HUES6 (cell line): ENCODE results near the gene DNTTIP2.

Experiments used
- H3K27ac ChIP-seq: 2 replicates; pipeline ENCODE4 v1.7.0; 2013; ENCODE audit warnings: low read depth, mild to moderate bottlenecking, low read length, inconsistent platforms
- H3K27me3 ChIP-seq: 2 replicates; pipeline ENCODE4 v1.6.1; 2013; ENCODE audit warnings: low read length; ENCODE audit not compliant: control insufficient read depth, insufficient read depth
- H3K36me3 ChIP-seq: 2 replicates; pipeline ENCODE4 v1.6.1; 2013; ENCODE audit warnings: low read length; ENCODE audit not compliant: control insufficient read depth, insufficient read depth
- H3K4me1 ChIP-seq: 2 replicates; pipeline ENCODE4 v1.6.1; 2013; ENCODE audit warnings: low read length; ENCODE audit not compliant: control insufficient read depth, insufficient read depth
- H3K4me3 ChIP-seq: 2 replicates; pipeline ENCODE4 v1.5.1; 2013; ENCODE audit warnings: low read depth, low read length
- H3K9ac ChIP-seq: one replicate; pipeline ENCODE4 v1.6.1; 2013; ENCODE audit warnings: mild to moderate bottlenecking, low read length
- H3K9me3 ChIP-seq: 2 replicates; pipeline ENCODE4 v1.6.1; 2013; ENCODE audit warnings: low read depth, low read length; ENCODE audit not compliant: control insufficient read depth, insufficient read depth

The DNTTIP2 gene

DNA sequence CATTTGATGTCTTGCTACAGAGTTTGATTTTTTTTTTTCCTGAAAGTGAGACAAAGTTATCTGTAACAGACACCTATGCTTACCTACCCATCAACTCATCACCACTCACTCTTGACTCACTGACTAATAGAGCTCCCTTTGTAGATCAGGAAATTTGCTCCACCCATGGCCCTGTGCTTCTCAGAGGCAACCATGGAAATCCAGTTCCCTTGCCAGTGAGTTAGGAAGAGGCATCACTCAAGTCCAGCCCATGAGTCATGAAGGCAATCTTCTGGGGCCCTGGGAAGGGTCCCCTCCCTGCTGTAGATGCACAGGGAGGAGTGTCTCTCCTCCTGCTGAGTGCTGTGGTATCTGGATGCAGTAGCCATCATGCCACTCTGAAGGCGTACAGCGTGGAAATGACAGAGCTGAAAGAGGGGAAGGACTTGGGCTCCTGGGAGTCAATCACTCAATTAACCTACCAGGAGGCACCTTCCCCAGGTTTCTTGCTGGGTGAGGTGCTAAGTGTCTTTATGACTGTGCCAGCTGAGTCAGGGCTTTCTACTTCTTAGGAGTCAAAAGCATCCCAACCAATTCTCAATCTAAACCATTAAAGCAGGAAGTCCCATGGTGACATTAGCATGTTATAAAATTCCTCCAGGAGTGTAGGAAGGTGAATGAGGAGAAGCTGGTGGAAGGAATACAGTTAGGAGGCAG, 56.1 kb downstream of the DNTTIP2 start:
- Histone ChIP-seq H3K4me1 (peaks cover 53% of the 10 kb centered on the region), H3K9me3 (no peaks in the 10 kb centered on the region; the same call in 1 of the 2 replicates), H3K9ac (no peak overlapping the region), H3K36me3 (no peaks in the 10 kb centered on the region), H3K27ac (no peak overlapping the region), H3K4me3 (no peak overlapping the region), H3K27me3 (no peaks in the 10 kb centered on the region)

DNA sequence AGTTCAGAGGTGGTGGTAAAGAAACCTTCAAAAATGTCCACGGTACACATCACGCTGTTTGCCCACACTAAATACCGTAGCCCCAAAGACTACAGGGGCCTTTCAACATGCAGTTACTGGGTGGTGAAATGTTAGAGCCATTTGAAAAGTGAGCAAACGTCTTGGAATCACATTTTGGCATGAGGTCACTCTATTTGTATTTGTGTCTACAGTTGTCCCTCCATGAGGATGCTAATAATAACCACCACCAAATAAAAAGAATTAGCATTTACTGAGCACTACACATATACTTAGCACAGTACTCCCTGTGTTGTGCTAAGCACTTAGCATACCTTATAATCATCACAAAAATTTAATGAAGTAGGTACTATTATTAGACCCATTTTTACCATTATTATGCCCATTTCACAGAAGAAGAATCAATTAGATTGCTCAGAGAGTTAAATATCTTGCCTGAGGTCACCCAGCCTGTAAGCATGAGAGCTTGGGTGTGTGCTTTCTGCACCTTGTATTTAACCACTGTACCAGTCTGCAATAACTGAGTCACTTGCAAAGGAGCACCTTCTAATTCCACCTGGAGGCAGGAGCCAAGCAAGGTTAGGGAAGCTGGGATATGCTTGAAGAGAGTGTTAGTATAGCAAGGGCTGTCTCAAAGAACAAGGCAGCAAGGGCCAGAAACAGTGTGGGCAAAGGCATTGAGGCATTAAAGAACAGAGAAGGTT, 57.4 kb downstream of the DNTTIP2 start:
- Histone ChIP-seq H3K36me3 (no peaks in the 10 kb centered on the region), H3K9ac (peak overlapping the region; percentile 70), H3K27ac (peak overlapping the region; percentile 92; the same call in 1 of the 2 replicates), H3K4me3 (no peak overlapping the region; the same call in 1 of the 2 replicates), H3K9me3 (no peaks in the 10 kb centered on the region), H3K4me1 (peaks cover 57% of the 10 kb centered on the region), H3K27me3 (no peaks in the 10 kb centered on the region)

GRCh38 chr1:93820554-93821422, 58.2 kb downstream of the DNTTIP2 start:
- H3K36me3 ChIP-seq: no peaks in the 10 kb centered on the region
- H3K4me3 ChIP-seq: peak overlapping the region; percentile 43; the same call in 1 of the 2 replicates
- H3K9me3 ChIP-seq: no peaks in the 10 kb centered on the region
- peaks cover 60% of the 10 kb centered on the region for H3K4me1 ChIP-seq
- peak overlapping the region; percentile 92; the same call in 1 of the 2 replicates for H3K27ac ChIP-seq
- H3K27me3 ChIP-seq: no peaks in the 10 kb centered on the region
- peak overlapping the region; percentile 70 for H3K9ac ChIP-seq

DNA sequence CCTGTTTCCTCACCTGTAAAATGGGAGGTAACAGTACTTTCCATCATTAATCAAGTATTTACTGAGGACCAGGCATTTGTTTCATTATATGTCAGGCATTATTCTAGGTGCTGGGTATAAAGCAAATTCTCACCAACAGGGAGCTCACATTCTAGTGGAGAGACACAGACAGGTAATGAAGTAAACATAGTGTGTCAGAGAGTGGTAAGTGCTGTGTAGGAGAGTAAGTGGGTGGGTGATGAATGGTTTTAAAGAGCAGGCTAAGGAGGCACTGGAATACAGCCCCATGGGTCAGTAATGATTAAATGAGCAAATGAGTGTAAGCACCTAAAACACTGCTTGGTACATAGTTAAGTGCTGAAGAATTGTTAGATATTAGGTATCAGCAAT, 60.4 kb downstream of the DNTTIP2 start:
- Histone ChIP-seq H3K9me3 (no peaks in the 10 kb centered on the region), H3K4me3 (no peak overlapping the region), H3K27ac (no peak overlapping the region), H3K9ac (no peak overlapping the region), H3K36me3 (no peaks in the 10 kb centered on the region), H3K4me1 (peaks cover 80% of the 10 kb centered on the region), H3K27me3 (no peaks in the 10 kb centered on the region)

DNA sequence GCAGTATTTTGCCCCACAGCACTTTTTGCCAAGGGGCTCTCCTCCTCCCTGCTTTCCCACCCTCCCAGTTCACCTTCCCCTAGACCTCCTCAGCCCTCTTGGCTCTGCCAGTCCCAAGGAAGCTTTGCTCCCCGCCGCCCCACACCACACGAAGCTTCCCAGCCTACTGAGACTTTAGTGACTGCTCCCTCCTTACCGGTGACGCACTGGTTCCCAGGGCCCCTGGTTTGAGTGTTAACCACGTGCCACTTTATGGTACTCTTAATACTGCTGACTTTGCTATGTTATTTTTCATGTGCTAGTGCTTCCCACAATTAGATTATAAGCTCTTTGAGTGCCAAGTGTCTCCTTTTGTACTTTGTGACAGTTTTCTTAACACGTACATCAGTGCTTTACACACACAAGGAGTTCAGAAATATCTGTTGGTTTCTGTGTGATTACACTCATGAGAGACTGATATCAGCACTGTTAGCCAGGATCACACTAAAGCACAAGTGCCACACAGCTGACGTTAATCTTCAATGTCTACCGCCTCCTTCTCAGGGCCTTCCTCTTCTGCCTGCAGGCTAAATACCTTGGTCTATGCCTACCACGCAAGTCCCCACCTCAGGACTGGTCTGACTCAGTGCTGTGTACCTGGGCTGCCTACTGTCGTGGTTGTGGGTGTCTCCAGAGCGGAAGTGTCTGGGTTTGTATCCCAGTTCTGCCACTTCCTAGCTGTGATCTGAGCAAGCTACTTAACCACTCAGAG, 61.0 kb downstream of the DNTTIP2 start:
- Histone ChIP-seq H3K27me3 (no peaks in the 10 kb centered on the region), H3K36me3 (no peaks in the 10 kb centered on the region), H3K9me3 (no peaks in the 10 kb centered on the region), H3K27ac (no peak overlapping the region), H3K4me1 (peaks cover 82% of the 10 kb centered on the region), H3K4me3 (no peak overlapping the region), H3K9ac (peak overlapping the region; percentile 27)

GRCh38 chr1:93816970-93817678, 61.9 kb downstream of the DNTTIP2 start:
- Histone ChIP-seq H3K9ac (no peak overlapping the region), H3K4me3 (no peak overlapping the region), H3K27me3 (no peaks in the 10 kb centered on the region), H3K27ac (peak overlapping the region; percentile 59; the same call in 1 of the 2 replicates), H3K4me1 (peaks cover 76% of the 10 kb centered on the region), H3K9me3 (no peaks in the 10 kb centered on the region), H3K36me3 (no peaks in the 10 kb centered on the region)
